Hepatocyte (in vitro differentiated cells): ENCODE results near the gene SYT2.

ENCODE experiments used
- CTCF ChIP-seq: fragments of 200-600 bp; sonication (generic); IDR thresholded peaks from 2 replicates; pipeline ENCODE4 v1.5.1; 2016; ENCODE audit warnings: antibody characterized with exemption, mild to moderate bottlenecking; ENCODE audit not compliant: poor library complexity
- EZH2phosphoT487 ChIP-seq: fragments of 200-600 bp; sonication (generic); IDR thresholded peaks from one replicate; pipeline ENCODE4 v1.6.1; 2018; ENCODE audit warnings: antibody characterized with exemption, mild to moderate bottlenecking, low read depth, moderate library complexity; ENCODE audit not compliant: unreplicated experiment, severe bottlenecking

- TF ChIP-seq EZH2phosphoT487 = no peak
- no peak for TF ChIP-seq CTCF
Observed at GRCh38 chr1:202605515-202605914, 104.7 kb downstream of the SYT2 start.
